Parathyroid adenoma (tissue), 2 donors: ENCODE data around the gene FHOD3.

Source experiments
- H2AFZ ChIP-seq: fragments of 300-600 bp; sonication (generic); one replicate; pipeline ENCODE4 v1.7.0; 2017; ENCODE audit warnings: antibody characterized with exemption, mild to moderate bottlenecking
- H3K27ac ChIP-seq: fragments of 300-600 bp; sonication (generic); one replicate; pipeline ENCODE4 v1.7.0; 2017
- H3K27me3 ChIP-seq: fragments of 300-600 bp; sonication (generic); one replicate; pipeline ENCODE4 v1.7.0; 2017; ENCODE audit warnings: low read length; ENCODE audit not compliant: control insufficient read depth, insufficient read depth
- H3K36me3 ChIP-seq: fragments of 300-600 bp; sonication (generic); one replicate; pipeline ENCODE4 v1.7.0; 2017; ENCODE audit warnings: low read length; ENCODE audit not compliant: control insufficient read depth, insufficient read depth
- H3K4me1 ChIP-seq: fragments of 300-600 bp; sonication (generic); one replicate; pipeline ENCODE4 v1.7.0; 2017; ENCODE audit warnings: control low read depth
- H3K4me2 ChIP-seq: fragments of 300-600 bp; sonication (generic); one replicate; pipeline ENCODE4 v1.7.0; 2017; ENCODE audit warnings: low read length
- H3K4me3 ChIP-seq: fragments of 300-600 bp; sonication (generic); one replicate; pipeline ENCODE4 v1.7.0; 2017; ENCODE audit warnings: low read depth, low read length
- H3K79me2 ChIP-seq: fragments of 300-600 bp; sonication (generic); one replicate; pipeline ENCODE4 v1.7.0; 2017; ENCODE audit warnings: control low read depth
- H3K9ac ChIP-seq: fragments of 300-600 bp; sonication (generic); one replicate; pipeline ENCODE4 v1.7.0; 2017; ENCODE audit warnings: mild to moderate bottlenecking
- H3K9me3 ChIP-seq: fragments of 300-600 bp; sonication (generic); one replicate; pipeline ENCODE4 v1.7.0; 2017; ENCODE audit warnings: low read length; ENCODE audit not compliant: control insufficient read depth
- TF ChIP-seq, protein P1 (sequence below): fragments of 300-600 bp; sonication (generic); IDR thresholded peaks from one replicate; pipeline ENCODE4 v1.7.0; 2017; ENCODE audit warnings: antibody characterized with exemption, mild to moderate bottlenecking
- donor health status: primary hyperparathyroidism.

The FHOD3 gene

DNA sequence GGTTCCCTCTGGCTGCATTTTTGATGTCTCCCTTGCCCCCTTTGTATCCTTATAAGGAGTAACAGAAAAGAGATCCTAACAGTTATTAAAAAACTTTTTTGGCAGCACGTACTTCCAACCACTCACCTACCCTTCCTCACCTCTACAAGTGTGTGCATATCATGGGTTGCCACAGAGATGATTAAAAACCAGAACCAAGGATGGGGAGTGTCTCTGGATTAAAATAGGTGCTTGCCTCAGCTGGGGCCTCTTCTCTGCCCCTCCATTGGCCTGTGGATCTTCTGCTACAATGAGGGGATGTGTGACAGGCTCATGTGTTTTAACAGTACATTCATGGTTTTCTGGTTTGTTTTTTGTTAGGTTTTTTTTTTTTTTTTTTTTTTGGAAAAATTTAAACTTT lies 160.8 kb downstream of the FHOD3 start:
- Histone ChIP-seq H3K36me3 (no peaks in the 10 kb centered on the region), H3K4me2 (no peak overlapping the region), H3K9me3 (no peaks in the 10 kb centered on the region), H3K9ac (no peak overlapping the region), H3K27ac (no peak overlapping the region), H2AFZ (no peak overlapping the region), H3K4me1 (no peaks in the 10 kb centered on the region), H3K4me3 (no peak overlapping the region), H3K79me2 (no peaks in the 10 kb centered on the region), H3K27me3 (no peaks in the 10 kb centered on the region)
- TF ChIP-seq, protein P1, sequence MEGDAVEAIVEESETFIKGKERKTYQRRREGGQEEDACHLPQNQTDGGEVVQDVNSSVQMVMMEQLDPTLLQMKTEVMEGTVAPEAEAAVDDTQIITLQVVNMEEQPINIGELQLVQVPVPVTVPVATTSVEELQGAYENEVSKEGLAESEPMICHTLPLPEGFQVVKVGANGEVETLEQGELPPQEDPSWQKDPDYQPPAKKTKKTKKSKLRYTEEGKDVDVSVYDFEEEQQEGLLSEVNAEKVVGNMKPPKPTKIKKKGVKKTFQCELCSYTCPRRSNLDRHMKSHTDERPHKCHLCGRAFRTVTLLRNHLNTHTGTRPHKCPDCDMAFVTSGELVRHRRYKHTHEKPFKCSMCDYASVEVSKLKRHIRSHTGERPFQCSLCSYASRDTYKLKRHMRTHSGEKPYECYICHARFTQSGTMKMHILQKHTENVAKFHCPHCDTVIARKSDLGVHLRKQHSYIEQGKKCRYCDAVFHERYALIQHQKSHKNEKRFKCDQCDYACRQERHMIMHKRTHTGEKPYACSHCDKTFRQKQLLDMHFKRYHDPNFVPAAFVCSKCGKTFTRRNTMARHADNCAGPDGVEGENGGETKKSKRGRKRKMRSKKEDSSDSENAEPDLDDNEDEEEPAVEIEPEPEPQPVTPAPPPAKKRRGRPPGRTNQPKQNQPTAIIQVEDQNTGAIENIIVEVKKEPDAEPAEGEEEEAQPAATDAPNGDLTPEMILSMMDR: no peak

DNA sequence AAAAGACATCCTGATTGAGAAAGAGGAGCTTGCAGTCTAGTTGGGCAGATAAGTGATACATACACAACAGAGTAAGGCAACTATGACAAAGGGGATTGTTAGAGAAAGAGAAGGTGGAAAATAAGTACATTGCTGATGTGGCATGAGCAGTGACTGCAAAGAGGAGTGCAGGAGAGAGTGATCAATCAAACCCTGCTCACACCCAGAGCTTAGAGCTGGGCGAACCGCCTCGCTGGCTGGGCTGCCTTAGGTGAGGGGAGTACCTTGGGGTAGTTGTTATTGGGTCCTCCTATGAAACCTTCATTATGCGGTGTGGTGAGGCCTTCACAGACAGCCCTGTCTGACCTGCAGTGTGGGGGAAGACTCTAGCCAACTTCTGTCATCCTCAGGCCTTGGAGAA lies 161.7 kb downstream of the FHOD3 start:
- no peaks in the 10 kb centered on the region for H3K4me1 ChIP-seq
- no peak overlapping the region for H3K27ac ChIP-seq
- no peak overlapping the region for H2AFZ ChIP-seq
- H3K36me3 ChIP-seq: no peaks in the 10 kb centered on the region
- no peaks in the 10 kb centered on the region for H3K9me3 ChIP-seq
- H3K9ac ChIP-seq: no peak overlapping the region
- H3K27me3 ChIP-seq: no peaks in the 10 kb centered on the region
- no peaks in the 10 kb centered on the region for H3K79me2 ChIP-seq
- TF ChIP-seq, protein P1: no peak
- no peak overlapping the region for H3K4me3 ChIP-seq
- H3K4me2 ChIP-seq: no peak overlapping the region

DNA sequence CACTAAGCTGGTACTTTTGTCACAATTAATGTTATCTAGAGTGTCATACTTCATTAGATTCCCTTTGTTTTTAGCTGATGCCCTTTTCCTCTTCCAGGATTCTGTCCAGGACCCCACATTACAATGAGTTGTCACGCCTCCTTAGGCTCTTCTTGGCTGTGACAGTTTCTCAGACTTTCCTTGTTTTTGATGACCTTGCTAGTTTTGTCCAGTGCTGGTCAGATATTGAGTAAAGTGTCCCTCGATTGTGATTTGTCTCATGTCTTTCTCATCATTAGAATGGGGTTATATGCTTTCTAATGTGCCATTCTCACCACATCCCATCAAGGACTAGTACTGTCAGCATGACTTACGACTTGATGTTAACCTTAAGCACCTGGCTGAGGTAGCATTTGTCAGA lies 162.3 kb downstream of the FHOD3 start:
- Histone ChIP-seq H3K27ac (no peak overlapping the region), H3K4me2 (no peak overlapping the region), H3K36me3 (no peaks in the 10 kb centered on the region), H3K79me2 (no peaks in the 10 kb centered on the region), H3K4me1 (no peaks in the 10 kb centered on the region), H3K27me3 (no peaks in the 10 kb centered on the region), H3K9me3 (no peaks in the 10 kb centered on the region), H3K9ac (no peak overlapping the region), H3K4me3 (no peak overlapping the region), H2AFZ (no peak overlapping the region)
- TF ChIP-seq, protein P1: no peak

DNA sequence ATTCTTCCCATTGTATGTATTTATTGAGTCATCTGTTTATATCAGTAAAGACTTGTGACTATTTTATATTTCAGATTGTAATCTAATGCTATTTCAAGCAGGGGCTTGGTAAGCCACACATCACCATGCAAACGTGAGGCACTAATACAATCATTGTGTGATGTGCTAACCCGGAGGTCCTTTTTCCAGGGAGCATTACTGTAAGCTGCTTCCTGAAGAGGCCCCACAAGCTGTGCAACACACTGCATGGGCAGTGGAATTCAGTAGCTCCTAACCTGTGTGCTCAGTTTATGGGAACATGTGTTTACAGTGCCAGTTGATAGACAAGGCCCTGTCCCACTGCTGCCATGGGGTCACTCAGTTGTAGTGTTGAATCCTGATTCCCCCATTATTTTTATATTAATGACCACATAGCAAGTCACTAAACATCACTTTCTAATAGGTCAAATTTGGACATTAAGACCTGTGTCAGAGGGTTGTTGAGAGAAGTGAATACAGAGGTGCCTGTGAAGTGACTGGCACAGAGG lies 162.9 kb downstream of the FHOD3 start:
- Histone ChIP-seq H3K79me2 (no peaks in the 10 kb centered on the region), H3K36me3 (no peaks in the 10 kb centered on the region), H2AFZ (no peak overlapping the region), H3K27ac (no peak overlapping the region), H3K9ac (no peak overlapping the region), H3K4me2 (no peak overlapping the region), H3K9me3 (no peaks in the 10 kb centered on the region), H3K4me3 (no peak overlapping the region), H3K27me3 (no peaks in the 10 kb centered on the region), H3K4me1 (no peaks in the 10 kb centered on the region)
- TF ChIP-seq, protein P1: no peak

DNA sequence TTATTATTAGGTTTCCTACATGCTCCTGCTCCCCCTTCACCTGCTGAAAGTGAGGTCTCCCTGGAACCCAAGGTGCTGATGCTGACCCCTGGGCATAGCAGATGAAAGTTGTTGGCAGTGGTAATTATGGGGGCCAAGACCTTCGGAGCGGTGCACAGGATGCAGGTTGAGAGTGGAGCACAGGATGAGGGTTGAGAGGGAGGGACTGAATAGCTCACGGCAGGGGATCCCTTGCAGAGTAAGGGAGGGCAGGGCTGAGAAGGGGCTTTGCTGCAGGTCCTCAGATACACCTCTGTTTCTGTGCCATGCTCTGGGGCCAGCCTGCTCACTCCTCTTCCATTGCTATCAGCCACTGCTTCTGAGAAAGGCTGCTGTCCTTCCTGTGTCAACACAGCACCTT lies 163.3 kb downstream of the FHOD3 start:
- no peak overlapping the region for H3K4me2 ChIP-seq
- H3K36me3 ChIP-seq: no peaks in the 10 kb centered on the region
- TF ChIP-seq, protein P1: no peak
- H3K27ac ChIP-seq: no peak overlapping the region
- no peaks in the 10 kb centered on the region for H3K79me2 ChIP-seq
- no peak overlapping the region for H3K9ac ChIP-seq
- no peaks in the 10 kb centered on the region for H3K9me3 ChIP-seq
- H3K27me3 ChIP-seq: no peaks in the 10 kb centered on the region
- H3K4me1 ChIP-seq: no peaks in the 10 kb centered on the region
- H2AFZ ChIP-seq: no peak overlapping the region
- H3K4me3 ChIP-seq: no peak overlapping the region
